HG03575 (cell line): Measurements from ENCODE around the gene TMEM253.

Source experiments
- ATAC-seq: cut with Tn5 transposase; IDR thresholded peaks from one replicate; pipeline ENCODE4 v1.9.1; 2021; ENCODE audit not compliant: unreplicated experiment, insufficient number of reproducible peaks, low FRiP score; ENCODE audit errors: extremely low read depth

The TMEM253 gene

DNA sequence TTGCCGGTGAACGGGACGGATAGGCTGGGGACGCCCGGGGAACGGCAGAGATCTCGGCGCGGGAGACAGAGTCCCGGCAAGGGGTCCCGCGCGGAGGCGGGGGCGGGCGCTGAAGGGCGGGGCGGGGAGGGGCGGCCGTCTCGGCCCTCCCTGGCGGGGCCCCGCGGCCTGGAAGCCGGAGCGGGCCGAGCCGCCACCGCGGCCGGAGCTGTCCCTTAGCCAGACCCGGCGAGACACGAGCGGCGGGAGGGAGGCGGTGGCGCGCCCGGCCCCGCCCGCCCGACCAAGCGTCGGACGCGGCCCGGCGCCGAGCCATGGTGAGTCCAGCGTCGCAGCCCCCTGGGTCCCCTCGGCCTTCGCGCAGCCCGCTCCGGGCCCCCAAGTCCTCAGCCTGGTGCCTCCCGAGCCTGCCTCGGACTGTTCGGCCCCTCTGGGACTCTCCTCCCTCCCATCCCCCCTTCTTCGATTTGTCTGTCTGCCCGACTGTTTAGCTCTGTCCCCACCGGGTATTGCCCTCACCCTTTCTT lies 30.7 kb upstream of the TMEM253 start, which contains the start of gene ARHGEF40:
ARHGEF40 (plus strand) TSS at position 222 of the 527 bp plus-strand sequence; CDS start at position 315, 93 bp downstream.
- no peak for ATAC-seq

GRCh38 chr14:21070610-21071224 lies 30.1 kb upstream of the TMEM253 start:
- ATAC-seq = no peak

DNA sequence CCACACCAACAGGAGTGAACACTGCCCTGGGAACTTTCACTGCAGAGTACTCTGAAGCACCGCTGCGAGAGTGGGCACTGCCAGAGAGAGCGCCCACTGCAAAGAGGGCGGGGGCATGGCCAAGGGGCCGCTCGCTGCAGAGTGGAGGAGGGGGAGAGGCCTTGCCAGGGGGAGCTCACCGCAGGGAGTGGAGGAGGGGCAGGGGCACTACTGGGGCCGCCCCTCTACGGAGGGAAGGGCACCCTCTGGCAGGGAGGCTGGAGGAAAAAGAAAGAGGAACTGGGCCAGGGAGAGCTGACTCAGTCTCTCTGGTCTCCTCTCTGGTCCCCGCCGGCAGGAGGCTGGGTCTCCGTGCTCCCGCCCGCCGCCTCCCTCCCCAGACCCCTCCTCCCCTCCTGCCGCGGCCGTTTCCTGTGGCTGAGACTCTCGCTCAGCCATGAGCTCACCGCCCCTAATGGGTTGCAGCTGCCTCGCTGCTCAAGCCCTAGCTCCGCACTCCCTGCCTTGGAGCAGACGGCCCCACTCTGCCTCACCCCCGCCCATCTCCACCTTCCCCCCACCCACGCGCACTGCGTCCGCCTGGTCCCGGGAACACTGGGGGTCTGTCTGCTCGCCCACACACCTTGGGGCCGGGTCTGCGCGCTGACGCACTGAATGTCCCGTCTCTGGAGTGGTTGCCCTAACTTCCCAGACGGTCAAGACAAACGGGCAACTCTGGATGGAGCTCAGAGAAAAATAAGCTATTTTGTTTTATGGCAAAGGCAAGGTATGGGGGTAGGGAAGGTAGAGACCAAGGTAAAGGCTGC lies 29.4 kb upstream of the TMEM253 start:
- ATAC-seq = no peak

DNA sequence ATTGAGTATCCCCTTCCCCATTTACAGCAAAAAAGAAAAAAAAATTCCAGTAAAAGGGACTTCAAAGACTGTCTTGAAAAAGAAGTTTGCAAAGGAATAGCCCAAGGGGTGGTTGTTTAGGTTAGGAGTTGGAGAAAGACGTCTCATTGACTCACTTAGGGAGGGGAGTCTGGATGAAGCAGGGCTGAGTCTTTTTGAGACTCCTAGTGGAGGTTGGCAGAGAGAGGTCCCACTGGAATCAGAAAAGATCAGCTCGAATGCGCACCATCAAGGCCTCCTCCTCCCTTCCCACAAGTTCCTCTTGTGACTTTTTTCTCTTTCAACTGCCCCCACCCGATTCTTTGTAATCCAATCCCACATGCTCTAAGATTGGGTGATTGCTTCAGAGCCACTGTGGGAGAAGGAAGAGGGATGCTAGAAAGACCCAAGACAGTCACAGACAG lies 28.8 kb upstream of the TMEM253 start:
- ATAC-seq = no peak

DNA sequence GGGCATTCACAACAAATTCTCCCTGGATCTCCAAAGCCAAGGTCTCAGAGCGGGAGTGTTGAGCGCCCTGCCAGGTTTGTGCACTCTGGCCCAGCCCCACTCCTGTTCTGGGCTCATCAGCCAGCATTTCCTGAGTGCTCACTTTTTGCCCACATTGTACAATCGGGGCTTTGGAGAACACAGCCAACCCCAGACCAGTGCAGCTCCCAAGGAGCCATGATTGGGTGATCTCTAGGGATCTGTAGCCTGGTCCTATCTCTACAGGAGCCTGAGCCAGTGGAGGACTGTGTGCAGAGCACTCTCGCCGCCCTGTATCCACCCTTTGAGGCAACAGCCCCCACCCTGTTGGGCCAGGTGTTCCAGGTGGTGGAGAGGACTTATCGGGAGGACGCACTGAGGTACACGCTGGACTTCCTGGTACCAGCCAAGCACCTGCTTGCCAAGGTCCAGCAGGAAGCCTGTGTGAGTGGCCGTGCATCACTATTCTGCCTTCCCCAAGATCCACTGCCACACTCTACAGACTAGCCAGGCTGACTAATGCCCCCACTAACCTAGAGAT lies 28.0 kb upstream of the TMEM253 start:
- ATAC-seq = no peak

GRCh38 chr14:21073921-21074320 lies 26.9 kb upstream of the TMEM253 start:
- no peak for ATAC-seq

DNA sequence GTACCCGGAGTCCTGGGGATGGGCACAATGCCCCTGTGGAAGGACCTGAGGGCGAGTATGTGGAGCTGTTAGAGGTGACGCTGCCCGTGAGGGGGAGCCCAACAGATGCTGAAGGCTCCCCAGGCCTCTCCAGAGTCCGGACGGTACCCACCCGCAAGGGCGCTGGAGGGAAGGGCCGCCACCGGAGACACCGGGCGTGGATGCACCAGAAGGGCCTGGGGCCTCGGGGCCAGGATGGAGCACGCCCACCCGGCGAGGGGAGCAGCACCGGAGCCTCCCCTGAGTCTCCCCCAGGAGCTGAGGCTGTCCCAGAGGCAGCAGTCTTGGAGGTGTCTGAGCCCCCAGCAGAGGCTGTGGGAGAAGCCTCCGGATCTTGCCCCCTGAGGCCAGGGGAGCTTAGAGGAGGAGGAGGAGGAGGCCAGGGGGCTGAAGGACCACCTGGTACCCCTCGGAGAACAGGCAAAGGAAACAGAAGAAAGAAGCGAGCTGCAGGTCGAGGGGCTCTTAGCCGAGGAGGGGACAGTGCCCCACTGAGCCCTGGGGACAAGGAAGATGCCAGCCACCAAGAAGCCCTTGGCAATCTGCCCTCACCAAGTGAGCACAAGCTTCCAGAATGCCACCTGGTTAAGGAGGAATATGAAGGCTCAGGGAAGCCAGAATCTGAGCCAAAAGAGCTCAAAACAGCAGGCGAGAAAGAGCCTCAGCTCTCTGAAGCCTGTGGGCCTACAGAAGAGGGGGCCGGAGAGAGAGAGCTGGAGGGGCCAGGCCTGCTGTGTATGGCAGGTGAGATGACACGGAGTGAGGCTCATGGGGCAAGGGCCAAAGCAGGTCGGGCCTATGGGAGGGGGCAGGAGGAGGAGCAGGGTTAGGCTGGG lies 26.2 kb upstream of the TMEM253 start:
- no peak for ATAC-seq

- ATAC-seq = no peak
Measured at GRCh38 chr14:21075719-21076437, 25.0 kb upstream of the TMEM253 start.

DNA sequence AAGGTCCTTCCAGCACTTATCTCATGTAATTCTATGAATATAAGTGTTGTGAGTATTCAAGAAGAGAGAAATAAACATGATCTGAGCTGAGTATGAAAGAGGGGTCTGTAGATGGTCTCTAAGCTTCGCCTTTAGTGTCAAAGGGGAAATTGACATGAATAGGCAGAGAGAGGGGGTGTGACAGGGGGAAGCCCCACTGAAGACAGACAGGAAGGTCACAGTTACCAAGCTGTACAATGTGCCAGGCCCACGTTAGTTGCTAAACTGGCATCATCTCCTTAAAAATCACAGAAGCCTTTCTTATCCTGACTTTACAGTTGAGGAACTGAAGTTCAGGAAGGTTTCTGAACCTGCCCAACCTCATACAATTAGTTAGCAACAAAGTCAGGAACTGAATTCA lies 23.2 kb upstream of the TMEM253 start:
- no peak for ATAC-seq

DNA sequence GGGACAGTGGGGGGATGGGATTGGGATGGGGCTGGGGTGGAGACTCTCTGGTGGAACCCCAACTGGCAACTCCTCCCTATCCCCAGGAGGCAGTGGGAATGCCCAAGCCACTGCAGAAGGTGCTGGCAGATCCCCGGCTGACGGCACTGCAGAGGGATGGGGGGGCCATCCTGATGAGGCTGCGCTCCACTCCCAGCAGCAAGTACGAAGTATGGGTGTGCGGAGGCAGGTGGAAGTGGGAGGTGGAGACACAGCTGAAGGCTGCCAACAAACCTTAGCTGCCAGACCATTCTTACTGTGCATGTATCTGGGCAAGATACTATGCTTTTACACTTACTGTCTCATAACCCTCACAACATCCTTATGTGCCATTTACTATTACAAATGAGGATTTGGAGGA lies 22.6 kb upstream of the TMEM253 start:
- no peak for ATAC-seq

DNA sequence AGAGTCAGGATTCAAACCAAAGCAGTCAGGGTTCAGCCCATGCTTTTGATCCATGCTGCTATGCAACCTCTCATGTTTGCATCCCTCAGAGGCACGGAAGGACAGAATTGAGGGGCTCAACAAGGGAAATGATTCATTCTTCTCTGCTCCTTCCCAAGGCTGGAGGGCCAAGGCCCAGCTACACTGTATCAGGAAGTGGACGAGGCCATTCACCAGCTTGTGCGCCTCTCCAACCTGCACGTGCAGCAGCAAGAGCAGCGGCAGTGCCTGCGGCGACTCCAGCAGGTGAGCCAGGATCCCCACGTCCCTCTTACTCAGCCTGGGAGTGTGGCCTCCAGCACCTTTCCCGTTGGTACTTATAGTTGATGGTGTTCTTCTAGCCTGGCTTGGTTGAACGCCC lies 22.1 kb upstream of the TMEM253 start:
- ATAC-seq = no peak

- no peak for ATAC-seq
Measured at GRCh38 chr14:21081521-21082142, 19.2 kb upstream of the TMEM253 start.

DNA sequence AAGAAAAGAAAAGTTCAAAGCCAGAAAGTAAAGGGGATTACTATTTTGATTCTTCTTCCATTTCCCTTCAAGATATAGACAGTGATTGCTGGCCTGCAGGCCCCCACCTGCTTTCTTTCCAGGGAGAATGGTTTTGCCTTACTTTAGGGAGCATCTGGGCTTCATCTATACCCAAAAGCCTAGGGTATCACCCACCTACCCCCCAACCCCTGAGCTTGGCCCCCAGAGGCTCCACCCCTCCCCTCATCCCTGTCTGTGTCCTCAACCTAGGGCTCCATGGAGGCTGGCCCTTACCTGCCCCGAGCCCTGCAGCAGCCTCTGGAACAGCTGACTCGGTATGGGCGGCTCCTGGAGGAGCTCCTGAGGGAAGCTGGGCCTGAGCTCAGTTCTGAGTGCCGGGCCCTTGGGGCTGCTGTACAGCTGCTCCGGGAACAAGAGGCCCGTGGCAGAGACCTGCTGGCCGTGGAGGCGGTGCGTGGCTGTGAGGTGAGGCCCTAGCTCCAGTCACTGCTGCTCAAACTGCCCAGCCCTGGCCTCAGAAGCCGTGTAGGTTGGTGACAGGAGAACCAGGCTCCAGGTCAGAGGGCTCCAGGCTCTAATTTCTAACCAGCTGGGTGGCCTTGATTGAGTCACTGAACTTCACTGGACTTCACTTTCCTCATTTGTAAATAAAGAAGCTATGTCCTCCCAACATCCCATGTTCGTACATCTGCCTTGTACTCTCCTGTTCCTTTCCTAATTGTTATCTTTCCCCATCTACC lies 17.1 kb upstream of the TMEM253 start:
- no peak for ATAC-seq

DNA sequence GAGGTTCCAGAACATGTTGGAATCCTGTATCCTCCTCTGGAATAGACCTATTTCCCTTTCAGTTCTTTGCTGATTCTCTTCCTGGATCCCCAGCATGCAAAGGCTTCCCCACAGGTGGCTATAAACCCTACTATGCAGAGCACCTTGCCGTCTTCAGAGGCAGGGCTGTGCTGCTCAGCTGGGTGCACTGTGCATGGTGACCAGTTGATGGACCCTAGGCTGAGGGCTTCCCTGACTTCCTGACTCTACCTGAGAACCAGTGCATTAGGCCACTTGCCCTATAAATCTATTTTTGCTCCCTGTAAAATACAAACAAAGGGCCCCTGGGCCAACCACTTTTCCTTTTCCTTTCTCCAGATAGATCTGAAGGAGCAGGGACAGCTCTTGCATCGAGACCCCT lies 16.5 kb upstream of the TMEM253 start:
- ATAC-seq = no peak

GRCh38 chr14:21084998-21085853 lies 15.6 kb upstream of the TMEM253 start:
- no peak for ATAC-seq

DNA sequence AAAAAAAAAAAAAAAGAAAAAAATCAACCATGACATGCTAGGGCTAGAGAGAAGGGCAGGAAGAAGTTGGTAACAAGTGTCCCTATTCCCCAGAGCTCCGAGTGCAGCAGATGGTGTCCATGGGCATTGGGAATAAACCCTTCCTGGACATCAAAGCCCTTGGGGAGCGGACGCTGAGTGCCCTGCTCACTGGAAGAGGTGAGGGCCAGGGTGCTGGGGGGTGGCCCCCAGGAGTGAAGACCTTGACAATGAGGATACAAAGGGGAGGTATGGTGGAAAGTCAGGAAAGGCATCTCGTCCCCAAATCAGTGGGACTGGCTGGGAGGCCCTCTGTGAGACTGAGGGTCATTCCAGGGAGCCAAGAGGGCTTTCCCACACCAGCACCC lies 14.0 kb upstream of the TMEM253 start:
- ATAC-seq = no peak
